Measurements from ENCODE around the gene KDM4B. TPM values are rescaled to one million over a fixed set of nuclear protein-coding genes. Genes with fewer than 3 reads are reported as not detected.

The KDM4B gene
- total RNA-seq, 4 donors from 2014 or later: 14.0 to 39.9 (median 19.5) TPM

- 42 to 56% methylated on average over 5 to 10 of the region's 16 CpGs for WGBS, 2 donors
- H3K36me3 ChIP-seq: peaks cover 20 to 67% (median 25%) of the 10 kb centered on the region in 3 donors
- H3K4me3 ChIP-seq: no peak overlapping the region
- H3K9me3 ChIP-seq: no peaks in the 10 kb centered on the region
- peak overlapping the region in 2 of 4 donors; percentile 28 to 76 for H3K27ac ChIP-seq
- no peak for DNase-seq
- TF ChIP-seq POLR2A (IDR thresholded peaks at IDR 0.05) (no peak), CTCF (IDR thresholded peaks at IDR 0.05) (no peak)
- H3K27me3 ChIP-seq: no peaks in the 10 kb centered on the region
- H3K4me1 ChIP-seq: peaks cover 36 to 55% (median 44%) of the 10 kb centered on the region in 3 donors
- intact Hi-C loops (cut with DNase I): loop anchor here (10.0 kb wide), 1 partner anchor 315 kb away; no protein-coding TSS in a partner anchor
These were observed 81.2 kb downstream of the KDM4B start for GRCh38 chr19:5050067-5050656.

DNA sequence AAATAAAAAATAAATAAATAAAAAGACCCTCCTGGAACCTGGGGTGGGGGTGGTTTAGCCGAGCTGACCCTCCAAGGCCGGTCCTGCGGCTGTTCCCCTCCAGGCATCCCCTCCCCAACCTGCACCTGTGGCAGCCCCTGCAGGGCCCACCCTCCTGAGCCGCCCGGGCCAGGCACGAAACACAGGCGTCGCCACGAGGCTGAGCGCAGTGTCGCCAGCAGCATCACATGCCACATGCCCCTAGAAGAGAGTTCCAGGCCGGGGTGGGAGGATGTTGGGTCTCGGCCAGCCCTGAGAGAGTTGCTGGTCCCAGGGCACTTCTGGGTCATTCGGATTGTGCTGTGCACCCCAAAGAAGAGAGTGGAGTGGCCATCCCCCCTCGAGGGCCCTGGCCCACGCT lies 82.0 kb downstream of the KDM4B start:
- Histone ChIP-seq H3K36me3 (peaks cover 20 to 73% (median 25%) of the 10 kb centered on the region in 3 donors), H3K4me1 (peaks cover 35 to 49% (median 42%) of the 10 kb centered on the region in 3 donors), H3K4me3 (no peak overlapping the region), H3K27me3 (no peaks in the 10 kb centered on the region), H3K9me3 (no peaks in the 10 kb centered on the region), H3K27ac (no peak overlapping the region)
- TF ChIP-seq CTCF (IDR thresholded peaks at IDR 0.05): no peak
- no peak for TF ChIP-seq POLR2A (IDR thresholded peaks at IDR 0.05)
- DNase-seq: no peak
- intact Hi-C loops (cut with DNase I): loop anchor here (10.0 kb wide), 1 partner anchor 314 kb away; no protein-coding TSS in a partner anchor
- WGBS, 2 donors: 91 to 100% methylated on average over 2 to 4 of the region's 16 CpGs

DNA sequence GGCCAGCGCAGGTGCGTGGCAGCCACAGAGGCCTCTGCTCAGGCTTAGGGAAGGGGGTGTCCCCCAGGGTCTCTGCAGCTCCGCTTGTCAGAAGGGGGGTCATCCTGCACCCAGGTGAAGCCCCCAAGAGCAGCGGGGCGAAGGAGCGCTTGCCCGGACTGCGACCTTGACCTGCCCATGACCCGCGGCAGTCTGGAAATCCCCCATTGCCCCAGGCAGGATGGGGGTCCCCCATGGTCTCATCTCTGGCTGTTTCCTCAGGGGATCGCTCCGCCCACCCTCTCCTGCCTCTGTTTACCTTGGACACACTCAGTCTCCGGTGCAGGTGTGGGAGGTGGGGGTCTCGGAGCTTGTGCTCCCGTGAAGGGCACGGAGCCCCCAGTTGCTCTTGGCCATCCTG lies 82.7 kb downstream of the KDM4B start:
- Histone ChIP-seq H3K27ac (no peak overlapping the region), H3K27me3 (no peaks in the 10 kb centered on the region), H3K9me3 (no peaks in the 10 kb centered on the region), H3K4me1 (peaks cover 30 to 42% (median 35%) of the 10 kb centered on the region in 3 donors), H3K4me3 (no peak overlapping the region), H3K36me3 (peaks cover 20 to 78% (median 25%) of the 10 kb centered on the region in 3 donors)
- intact Hi-C loops (cut with DNase I): loop anchor here (10.0 kb wide), 1 partner anchor 313 kb away; no protein-coding TSS in a partner anchor
- DNase-seq: no peak
- WGBS, 2 donors: 84 to 100% methylated on average over 3 to 9 of the region's 16 CpGs
- TF ChIP-seq CTCF (IDR thresholded peaks at IDR 0.05) (no peak), POLR2A (IDR thresholded peaks at IDR 0.05) (no peak)

- H3K4me1 ChIP-seq: peaks cover 22 to 33% (median 26%) of the 10 kb centered on the region in 3 donors
- DNase-seq: no peak
- intact Hi-C loops (cut with DNase I): loop anchor here (10.0 kb wide), 1 partner anchor 312 kb away; no protein-coding TSS in a partner anchor
- no peaks in the 10 kb centered on the region for H3K27me3 ChIP-seq
- TF ChIP-seq POLR2A (IDR thresholded peaks at IDR 0.05): no peak
- TF ChIP-seq CTCF (IDR thresholded peaks at IDR 0.05): peak in 1 of 6 experiments; percentile 14
- H3K36me3 ChIP-seq: peaks cover 19 to 80% (median 26%) of the 10 kb centered on the region in 3 donors
- H3K27ac ChIP-seq: no peak overlapping the region
- no CpG with 5 or more reads among the region's 13 CpGs for WGBS, 2 donors
- H3K4me3 ChIP-seq: no peak overlapping the region
- H3K9me3 ChIP-seq: no peaks in the 10 kb centered on the region
These were observed 83.6 kb downstream of the KDM4B start for GRCh38 chr19:5052515-5052914.

DNA sequence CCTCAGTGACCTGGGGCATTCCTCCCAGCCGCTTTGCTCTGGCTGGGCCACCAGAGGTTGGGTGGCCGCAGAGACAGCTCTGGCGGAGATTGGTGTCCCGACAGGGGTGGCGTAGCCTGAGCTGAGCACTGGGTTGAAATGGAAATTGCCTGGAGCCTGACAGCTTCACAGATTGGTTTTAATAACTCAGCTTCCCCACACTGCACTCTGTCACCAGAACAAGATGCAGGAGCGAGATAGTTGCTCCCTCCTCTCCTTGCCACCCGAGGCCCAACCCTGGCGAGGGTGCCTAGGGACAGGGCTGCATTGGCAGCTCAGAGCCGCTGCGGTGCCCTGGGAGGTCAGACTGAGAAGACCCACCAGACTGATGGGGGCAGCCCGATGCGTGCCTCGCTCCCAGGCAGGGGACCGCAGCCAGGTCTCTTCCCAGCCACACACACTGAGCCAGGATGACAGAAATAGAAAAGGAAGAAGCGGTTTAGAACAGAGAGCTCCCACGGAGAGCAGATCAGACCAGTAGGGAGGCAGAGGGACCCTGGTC lies 84.1 kb downstream of the KDM4B start:
- no peak for DNase-seq
- H3K27me3 ChIP-seq: no peaks in the 10 kb centered on the region
- peaks cover 17 to 28% (median 21%) of the 10 kb centered on the region in 3 donors for H3K4me1 ChIP-seq
- no peak overlapping the region for H3K4me3 ChIP-seq
- intact Hi-C loops (cut with DNase I): loop anchor here (10.0 kb wide), 1 partner anchor 312 kb away; no protein-coding TSS in a partner anchor
- 100% methylated on average over 3 of the region's 16 CpGs; no CpG with 5 or more reads in 1 of the 2 donors for WGBS, 2 donors
- peaks cover 14 to 80% (median 21%) of the 10 kb centered on the region in 3 donors for H3K36me3 ChIP-seq
- no peak for TF ChIP-seq POLR2A (IDR thresholded peaks at IDR 0.05)
- TF ChIP-seq CTCF (IDR thresholded peaks at IDR 0.05): no peak
- no peak overlapping the region for H3K27ac ChIP-seq
- no peaks in the 10 kb centered on the region for H3K9me3 ChIP-seq
